Suprapubic skin (tissue), 4 donors: Measurements from ENCODE around the gene GRM7. TPM values are rescaled to one million over a fixed set of nuclear protein-coding genes. Genes with fewer than 3 reads are reported as not detected.

Experiments
- DNase-seq, 2 donors: peaks; one replicate each; pipeline ENCODE4 v3.0.0-alpha.2; 2019; ENCODE audit warnings: low spot score in 2 of 2
- H3K27ac ChIP-seq: fragments of 200-600 bp; sonication (generic); one replicate; pipeline ENCODE4 v1.5.1; 2019
- H3K27me3 ChIP-seq: fragments of 200-600 bp; sonication (generic); one replicate; pipeline ENCODE4 v1.5.1; 2019
- H3K36me3 ChIP-seq: fragments of 200-600 bp; sonication (generic); one replicate; pipeline ENCODE4 v1.5.1; 2019
- H3K4me1 ChIP-seq: fragments of 200-600 bp; sonication (generic); one replicate; pipeline ENCODE4 v1.5.1; 2019
- H3K4me3 ChIP-seq: fragments of 200-600 bp; sonication (generic); one replicate; pipeline ENCODE4 v1.5.1; 2019; ENCODE audit warnings: mild to moderate bottlenecking
- H3K9me3 ChIP-seq: fragments of 200-600 bp; sonication (generic); one replicate; pipeline ENCODE4 v1.5.1; 2019
- CTCF ChIP-seq, 2 donors: fragments of 200-600 bp in 1 of 2; fragments of 450-650 bp in 1 of 2; sonication (generic) in 1 of 2; IDR thresholded peaks; one replicate each; pipeline ENCODE4 v1.5.1; 2016 to 2019; ENCODE audit warnings: antibody characterized with exemption in 2 of 2, mild to moderate bottlenecking in 1 of 2, moderate library complexity in 1 of 2
- EP300 ChIP-seq: sonication (generic); formaldehyde crosslinking; IDR thresholded peaks from one replicate; pipeline ENCODE4 v1.6.1; 2017; ENCODE audit warnings: antibody characterized with exemption
- POLR2A ChIP-seq, 2 donors: fragments of 450-650 bp; IDR thresholded peaks; one replicate each; pipeline ENCODE4 v1.6.1; 2017; ENCODE audit warnings: antibody characterized with exemption in 2 of 2, mild to moderate bottlenecking in 2 of 2, moderate library complexity in 2 of 2
- POLR2AphosphoS5 ChIP-seq, 3 donors: sonication (generic); formaldehyde crosslinking; IDR thresholded peaks; one replicate each; pipeline ENCODE4 v1.6.1; 2017; ENCODE audit warnings: antibody characterized with exemption in 3 of 3
- WGBS: methylation state at CpG from one replicate; pipeline ENCODE4 v1.1.5; 2018; 5-methylcytosine and 5-hydroxymethylcytosine counted together
- total RNA-seq, 4 donors: library from RNA; depleted of rRNA; stranded (reverse); fragments of >200 nt; gene quantifications; one replicate each; pipeline ENCODE4 v1.1.0, GENCODE V29; 2016

Gene GRM7
- total RNA-seq, 4 donors from 2014 or later, result 0.21 to 0.48 TPM; not detected in 2

- WGBS, result 75% methylated on average over 4 of the region's 4 CpGs
- H3K27me3 ChIP-seq, result no peaks in the 10 kb centered on the region
- no peaks in the 10 kb centered on the region for H3K9me3 ChIP-seq
- TF ChIP-seq POLR2AphosphoS5 (IDR thresholded peaks at IDR 0.05), result no peak
- TF ChIP-seq CTCF (IDR thresholded peaks at IDR 0.05), result no peak
- TF ChIP-seq POLR2A (IDR thresholded peaks at IDR 0.05), result no peak
- TF ChIP-seq EP300, result no peak
- H3K27ac ChIP-seq, result no peak overlapping the region
- no peak overlapping the region for H3K4me3 ChIP-seq
- DNase-seq, result no peak
- no peaks in the 10 kb centered on the region for H3K4me1 ChIP-seq
- no peaks in the 10 kb centered on the region for H3K36me3 ChIP-seq
These were observed 177.5 kb downstream of the GRM7 start for GRCh38 chr3:7038394-7038793.

GRCh38 chr3:7062714-7063113, 201.8 kb downstream of the GRM7 start:
- Histone ChIP-seq H3K9me3 (peaks cover 9% of the 10 kb centered on the region), H3K4me1 (no peaks in the 10 kb centered on the region)
- TF ChIP-seq EP300 (no peak), POLR2AphosphoS5 (IDR thresholded peaks at IDR 0.05) (no peak), POLR2A (IDR thresholded peaks at IDR 0.05) (no peak)

DNA sequence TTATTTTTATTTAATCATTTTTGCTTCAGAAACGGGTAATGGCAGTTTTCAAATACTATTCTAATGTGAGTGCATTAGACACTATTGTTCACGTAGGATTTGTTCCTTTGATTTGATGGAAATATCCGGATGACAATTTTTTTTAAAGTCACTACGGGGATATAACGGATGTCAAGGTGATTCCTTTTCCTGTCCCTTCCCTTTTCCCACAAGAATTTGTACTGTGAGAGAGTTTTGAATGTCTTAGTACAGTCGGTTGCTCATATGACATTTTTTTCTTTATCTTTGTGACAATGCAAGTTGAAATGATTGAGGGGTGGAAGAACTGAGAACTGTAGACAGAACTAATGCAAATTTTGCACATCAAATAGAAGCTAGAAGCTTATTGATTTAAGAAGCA, 209.5 kb downstream of the GRM7 start:
- no peak for DNase-seq
- no peaks in the 10 kb centered on the region for H3K4me1 ChIP-seq
- 73% methylated on average over 6 of the region's 6 CpGs for WGBS
- H3K9me3 ChIP-seq, result peaks cover 6% of the 10 kb centered on the region
- H3K27ac ChIP-seq, result no peak overlapping the region
- TF ChIP-seq POLR2A (IDR thresholded peaks at IDR 0.05) (no peak), POLR2AphosphoS5 (IDR thresholded peaks at IDR 0.05) (no peak), EP300 (no peak), CTCF (IDR thresholded peaks at IDR 0.05) (no peak)
- no peaks in the 10 kb centered on the region for H3K36me3 ChIP-seq
- no peaks in the 10 kb centered on the region for H3K27me3 ChIP-seq
- H3K4me3 ChIP-seq, result no peak overlapping the region

More at GRCh38 chr3:7062714-7063113, 201.8 kb downstream of the GRM7 start:
- Histone ChIP-seq H3K27ac (no peak overlapping the region), H3K4me3 (no peak overlapping the region), H3K27me3 (no peaks in the 10 kb centered on the region), H3K36me3 (no peaks in the 10 kb centered on the region)
- no peak for DNase-seq
- WGBS, result 67% methylated on average over 1 of the region's 1 CpG

- no peaks in the 10 kb centered on the region for H3K27me3 ChIP-seq
- H3K36me3 ChIP-seq, result no peaks in the 10 kb centered on the region
- TF ChIP-seq POLR2A (IDR thresholded peaks at IDR 0.05) (no peak), EP300 (no peak), CTCF (IDR thresholded peaks at IDR 0.05) (no peak), POLR2AphosphoS5 (IDR thresholded peaks at IDR 0.05) (no peak)
- no peak overlapping the region for H3K4me3 ChIP-seq
- no peaks in the 10 kb centered on the region for H3K4me1 ChIP-seq
- no peak overlapping the region for H3K27ac ChIP-seq
- 78% methylated on average over 3 of the region's 3 CpGs for WGBS
- DNase-seq, result no peak
- no peaks in the 10 kb centered on the region for H3K9me3 ChIP-seq
These were observed 213.3 kb downstream of the GRM7 start for GRCh38 chr3:7074217-7074616.

DNA sequence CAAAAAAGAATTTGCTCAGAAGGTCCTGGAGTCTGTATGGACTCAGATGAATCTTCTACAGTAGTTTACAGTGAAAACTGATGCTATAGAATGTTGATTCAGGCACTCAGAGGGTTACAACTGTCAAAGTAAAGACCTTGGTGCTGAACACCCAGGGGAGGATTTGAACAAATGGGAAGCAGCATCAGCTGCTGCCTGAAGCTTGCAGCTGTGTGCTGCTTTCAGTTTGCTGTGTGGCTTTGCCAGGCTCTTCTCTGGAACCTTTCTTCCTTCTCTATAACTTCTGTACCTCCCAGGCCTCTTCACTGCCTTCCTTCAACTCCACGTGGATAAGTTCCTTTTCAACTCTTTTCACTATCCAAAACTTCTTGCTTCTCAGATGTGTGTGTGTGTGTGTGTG, 214.2 kb downstream of the GRM7 start:
- TF ChIP-seq POLR2A (IDR thresholded peaks at IDR 0.05) (no peak), CTCF (IDR thresholded peaks at IDR 0.05) (no peak), POLR2AphosphoS5 (IDR thresholded peaks at IDR 0.05) (no peak), EP300 (no peak)
- Histone ChIP-seq H3K27ac (no peak overlapping the region), H3K4me1 (no peaks in the 10 kb centered on the region), H3K4me3 (no peak overlapping the region), H3K27me3 (no peaks in the 10 kb centered on the region), H3K36me3 (no peaks in the 10 kb centered on the region), H3K9me3 (no peaks in the 10 kb centered on the region)
- DNase-seq, result no peak
- WGBS, result 24% methylated on average over 1 of the region's 1 CpG

DNA sequence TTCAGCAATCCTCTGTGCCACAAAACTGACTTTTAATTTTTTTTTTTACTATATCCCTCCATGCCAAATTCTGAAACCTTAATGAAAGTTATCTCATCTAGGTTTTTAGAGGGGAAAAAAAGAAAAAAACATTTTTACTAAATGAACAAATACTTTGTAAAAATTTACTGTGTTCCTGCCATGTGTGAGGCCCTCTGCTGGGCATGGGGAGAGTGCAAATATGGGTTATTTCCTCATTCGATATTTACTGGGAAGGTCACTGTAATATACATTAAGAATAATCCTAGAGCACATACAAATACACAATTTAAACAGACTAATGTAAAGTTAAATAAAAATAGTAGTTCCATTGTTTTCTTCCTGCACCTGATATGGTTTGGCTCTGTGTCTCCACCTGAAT, 215.0 kb downstream of the GRM7 start:
- no peak for TF ChIP-seq EP300
- no peak for TF ChIP-seq POLR2AphosphoS5 (IDR thresholded peaks at IDR 0.05)
- no peak for TF ChIP-seq CTCF (IDR thresholded peaks at IDR 0.05)
- no peak for TF ChIP-seq POLR2A (IDR thresholded peaks at IDR 0.05)
- Histone ChIP-seq H3K4me1 (no peaks in the 10 kb centered on the region), H3K27ac (no peak overlapping the region), H3K9me3 (no peaks in the 10 kb centered on the region), H3K36me3 (no peaks in the 10 kb centered on the region), H3K4me3 (no peak overlapping the region), H3K27me3 (no peaks in the 10 kb centered on the region)
- no peak for DNase-seq
- WGBS, result 57% methylated on average over 1 of the region's 1 CpG
